ENCODE measurements around the gene ZKSCAN5. TPM values are rescaled to one million over a fixed set of nuclear protein-coding genes. Genes with fewer than 3 reads are reported as not detected.

The ZKSCAN5 gene
- total RNA-seq, 1 donor from 2014 or later = 15.3 TPM

GRCh38 chr7:99505324-99505662, 831 bp downstream of the ZKSCAN5 start:
- Mint-ChIP-seq H3K36me3 (ENCODE audit: low read depth, unreplicated experiment) (peaks cover 3% of the 10 kb centered on the region), H3K9me3 (ENCODE audit: unreplicated experiment) (no peaks in the 10 kb centered on the region), H3K27me3 (ENCODE audit: low read depth, unreplicated experiment) (no peaks in the 10 kb centered on the region), H3K4me3 (ENCODE audit: unreplicated experiment) (peak overlapping the region; percentile 99), H3K4me1 (ENCODE audit: low read depth, unreplicated experiment) (peaks cover 13% of the 10 kb centered on the region), H3K27ac (ENCODE audit: unreplicated experiment) (peak overlapping the region; percentile 91)
- Histone ChIP-seq H2AFZ (ENCODE audit: low read depth, low read length) (peak overlapping the region; percentile 92), H3K9ac (ENCODE audit: low read length) (peak overlapping the region; percentile 91), H3K27me3 (ENCODE audit: insufficient read depth, low read length) (no peaks in the 10 kb centered on the region), H3K4me1 (ENCODE audit: insufficient read depth, low read length) (peaks cover 13% of the 10 kb centered on the region), H3K4me3 (ENCODE audit: insufficient read depth, low read depth, low read length) (peak overlapping the region; percentile 89), H3K79me2 (ENCODE audit: insufficient read depth, low read length) (peaks cover 63% of the 10 kb centered on the region), H3K9me3 (ENCODE audit: insufficient read depth, low read depth, low read length) (no peaks in the 10 kb centered on the region), H3K4me2 (ENCODE audit: low read length) (peak overlapping the region; percentile 94), H3K27ac (ENCODE audit: low read depth, low read length) (peak overlapping the region; percentile 93), H3K36me3 (ENCODE audit: insufficient read depth, low read length) (no peaks in the 10 kb centered on the region), H4K20me1 (ENCODE audit: insufficient read depth, low read length) (peaks cover 3% of the 10 kb centered on the region)
- TF ChIP-seq EZH2 (IDR thresholded peaks at IDR 0.05; ENCODE audit: insufficient read depth, low read length) = no peak
- no peak for TF ChIP-seq CTCF (IDR thresholded peaks at IDR 0.05; ENCODE audit: insufficient read depth, low read depth, low read length)
- no peak for FAIRE-seq
- DNase-seq (ENCODE audit: low read depth) = no peak

DNA sequence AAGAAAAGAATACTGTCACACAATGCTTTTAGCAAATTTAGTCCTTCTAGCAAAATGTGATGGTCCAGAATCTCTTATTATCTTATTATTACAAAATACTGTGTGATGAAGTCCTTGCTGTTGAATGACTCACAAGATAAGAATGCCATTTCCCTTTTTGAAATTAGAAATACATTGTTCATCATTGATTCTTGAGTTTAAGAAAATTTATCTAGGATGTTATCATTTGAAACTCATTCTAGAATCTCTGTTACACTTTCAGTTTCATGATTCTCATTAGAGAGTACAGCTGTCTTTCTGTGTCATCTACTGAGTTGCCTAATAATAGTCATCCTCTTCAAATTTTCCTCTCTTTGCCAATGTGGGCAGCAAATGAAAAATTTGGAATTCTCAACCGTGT, 9.6 kb downstream of the ZKSCAN5 start:
- Histone ChIP-seq H3K4me2 (ENCODE audit: low read length) (no peak overlapping the region), H3K4me3 (ENCODE audit: insufficient read depth, low read depth, low read length) (no peak overlapping the region), H2AFZ (ENCODE audit: low read depth, low read length) (no peak overlapping the region), H3K27ac (ENCODE audit: low read depth, low read length) (no peak overlapping the region), H3K79me2 (ENCODE audit: insufficient read depth, low read length) (peaks cover 31% of the 10 kb centered on the region), H3K9me3 (ENCODE audit: insufficient read depth, low read depth, low read length) (no peaks in the 10 kb centered on the region), H3K36me3 (ENCODE audit: insufficient read depth, low read length) (peaks cover 13% of the 10 kb centered on the region), H4K20me1 (ENCODE audit: insufficient read depth, low read length) (peaks cover 14% of the 10 kb centered on the region), H3K4me1 (ENCODE audit: insufficient read depth, low read length) (no peaks in the 10 kb centered on the region), H3K9ac (ENCODE audit: low read length) (no peak overlapping the region), H3K27me3 (ENCODE audit: insufficient read depth, low read length) (no peaks in the 10 kb centered on the region)
- Mint-ChIP-seq H3K36me3 (ENCODE audit: low read depth, unreplicated experiment) (peaks cover 21% of the 10 kb centered on the region), H3K27ac (ENCODE audit: unreplicated experiment) (no peak overlapping the region), H3K9me3 (ENCODE audit: unreplicated experiment) (no peaks in the 10 kb centered on the region), H3K4me3 (ENCODE audit: unreplicated experiment) (no peak overlapping the region), H3K27me3 (ENCODE audit: low read depth, unreplicated experiment) (no peaks in the 10 kb centered on the region), H3K4me1 (ENCODE audit: low read depth, unreplicated experiment) (peaks cover 5% of the 10 kb centered on the region)
- DNase-seq (ENCODE audit: low read depth) = no peak
- no peak for FAIRE-seq
- TF ChIP-seq CTCF (IDR thresholded peaks at IDR 0.05; ENCODE audit: insufficient read depth, low read depth, low read length) = no peak
- no peak for TF ChIP-seq EZH2 (IDR thresholded peaks at IDR 0.05; ENCODE audit: insufficient read depth, low read length)

DNA sequence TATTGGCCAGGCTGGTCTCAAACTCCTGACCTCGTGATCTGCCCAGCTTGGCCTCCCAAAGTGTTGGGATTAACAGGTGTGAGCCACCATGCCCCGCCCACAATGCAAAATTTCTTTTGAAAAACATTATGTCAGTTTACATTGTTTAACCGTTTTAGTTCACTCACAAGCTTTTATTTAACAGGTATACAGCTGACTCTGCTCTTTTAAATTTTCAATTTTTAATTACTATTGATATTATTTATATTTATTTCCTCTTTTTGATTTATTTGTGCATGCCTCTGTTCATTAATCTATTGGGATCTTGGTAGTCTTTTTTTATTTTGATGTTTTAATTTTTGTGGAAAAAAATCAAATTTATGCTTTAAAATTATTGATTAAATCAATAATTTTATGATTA, 16.9 kb downstream of the ZKSCAN5 start:
- H3K36me3 Mint-ChIP-seq (ENCODE audit: low read depth, unreplicated experiment) = peaks cover 27% of the 10 kb centered on the region
- no peak for DNase-seq (ENCODE audit: low read depth)
- Histone ChIP-seq H3K4me1 (ENCODE audit: insufficient read depth, low read length) (no peaks in the 10 kb centered on the region), H3K9ac (ENCODE audit: low read length) (no peak overlapping the region), H3K79me2 (ENCODE audit: insufficient read depth, low read length) (no peaks in the 10 kb centered on the region), H3K36me3 (ENCODE audit: insufficient read depth, low read length) (peaks cover 26% of the 10 kb centered on the region), H3K4me3 (ENCODE audit: insufficient read depth, low read depth, low read length) (no peak overlapping the region), H4K20me1 (ENCODE audit: insufficient read depth, low read length) (peaks cover under 1% of the 10 kb centered on the region), H3K27ac (ENCODE audit: low read depth, low read length) (no peak overlapping the region), H3K4me2 (ENCODE audit: low read length) (no peak overlapping the region), H2AFZ (ENCODE audit: low read depth, low read length) (no peak overlapping the region), H3K9me3 (ENCODE audit: insufficient read depth, low read depth, low read length) (no peaks in the 10 kb centered on the region), H3K27me3 (ENCODE audit: insufficient read depth, low read length) (no peaks in the 10 kb centered on the region)
- TF ChIP-seq CTCF (IDR thresholded peaks at IDR 0.05; ENCODE audit: insufficient read depth, low read depth, low read length) (no peak), EZH2 (IDR thresholded peaks at IDR 0.05; ENCODE audit: insufficient read depth, low read length) (no peak)
- H3K27ac Mint-ChIP-seq (ENCODE audit: unreplicated experiment) = no peak overlapping the region
- FAIRE-seq = no peak
- H3K4me3 Mint-ChIP-seq (ENCODE audit: unreplicated experiment) = no peak overlapping the region
- H3K27me3 Mint-ChIP-seq (ENCODE audit: low read depth, unreplicated experiment) = no peaks in the 10 kb centered on the region
- no peaks in the 10 kb centered on the region for H3K9me3 Mint-ChIP-seq (ENCODE audit: unreplicated experiment)
- H3K4me1 Mint-ChIP-seq (ENCODE audit: low read depth, unreplicated experiment) = no peaks in the 10 kb centered on the region

Data from astrocyte (in vitro differentiated cells and primary cell).